GM20000 (cell line): ENCODE data around the gene ARHGEF16.

ENCODE experiments used
- DNase-seq: peaks from one replicate; pipeline ENCODE4 v3.0.0; 2012; ENCODE audit warnings: low spot score
- CTCF ChIP-seq: IDR thresholded peaks from 2 replicates; pipeline ENCODE4 v1.5.1; 2012; ENCODE audit warnings: mild to moderate bottlenecking, control low read depth; ENCODE audit errors: extremely low read depth, missing control alignments

The ARHGEF16 gene

GRCh38 chr1:3491291-3492246 is 37.1 kb downstream of the ARHGEF16 start:
- DNase-seq, result peak; percentile 93

GRCh38 chr1:3492545-3493246 is 38.2 kb downstream of the ARHGEF16 start:
- DNase-seq, result no peak
- no peak for TF ChIP-seq CTCF

More at GRCh38 chr1:3491291-3492246, 37.1 kb downstream of the ARHGEF16 start:
- TF ChIP-seq CTCF, result peak; percentile 99

- TF ChIP-seq CTCF, result no peak
Measured at GRCh38 chr1:3494321-3495308, 40.1 kb downstream of the ARHGEF16 start.

GRCh38 chr1:3495776-3496745 is 41.6 kb downstream of the ARHGEF16 start:
- no peak for DNase-seq
- TF ChIP-seq CTCF, result no peak

More at GRCh38 chr1:3494321-3495308, 40.1 kb downstream of the ARHGEF16 start:
- no peak for DNase-seq

GRCh38 chr1:3496916-3497315 is 42.5 kb downstream of the ARHGEF16 start:
- no peak for TF ChIP-seq CTCF
- DNase-seq, result no peak

GRCh38 chr1:3497521-3497920 is 43.1 kb downstream of the ARHGEF16 start:
- no peak for DNase-seq
- no peak for TF ChIP-seq CTCF
